GM19240 (cell line): ENCODE results near the gene CLINT1.
A peak's percentile ranks its signal among the peaks of the same experiment; 100 is the strongest.

ENCODE experiments used
- DNase-seq: peaks from one replicate; pipeline ENCODE4 v3.0.0; 2011; ENCODE audit warnings: low spot score; ENCODE audit not compliant: insufficient read length

The CLINT1 gene

GRCh38 chr5:157761690-157762621 lies 97.0 kb downstream of the CLINT1 start:
- peak; percentile 35 for DNase-seq

GRCh38 chr5:157758706-157759105 lies 100.2 kb downstream of the CLINT1 start:
- no peak for DNase-seq

- no peak for DNase-seq
These were observed 102.8 kb downstream of the CLINT1 start for GRCh38 chr5:157756122-157756521.

GRCh38 chr5:157750320-157750719 lies 108.6 kb downstream of the CLINT1 start:
- no peak for DNase-seq

- DNase-seq: no peak
These were observed 109.5 kb downstream of the CLINT1 start for GRCh38 chr5:157749462-157749799.

GRCh38 chr5:157748760-157749461 lies 110.0 kb downstream of the CLINT1 start:
- no peak for DNase-seq

- no peak for DNase-seq
These were observed 110.9 kb downstream of the CLINT1 start for GRCh38 chr5:157747766-157748700.

GRCh38 chr5:157747173-157747740 lies 111.7 kb downstream of the CLINT1 start:
- no peak for DNase-seq

- no peak for DNase-seq
These were observed 113.9 kb downstream of the CLINT1 start for GRCh38 chr5:157745041-157745456.

- peak; percentile 19 for DNase-seq
These were observed 114.6 kb downstream of the CLINT1 start for GRCh38 chr5:157744051-157745011.

- peak; percentile 83 for DNase-seq
These were observed 115.5 kb downstream of the CLINT1 start, which contains the start of gene LSM11 for GRCh38 chr5:157743163-157744050. Gene LSM11 (plus strand): TSS chr5:157743712. CDS start chr5:157743751, 39 bp downstream.

GRCh38 chr5:157741131-157741530 lies 117.8 kb downstream of the CLINT1 start:
- DNase-seq: no peak

- DNase-seq: no peak
These were observed 118.7 kb downstream of the CLINT1 start for GRCh38 chr5:157740229-157740610.

GRCh38 chr5:157739388-157740228 lies 119.3 kb downstream of the CLINT1 start:
- DNase-seq: no peak

GRCh38 chr5:157735991-157736390 lies 123.0 kb downstream of the CLINT1 start:
- no peak for DNase-seq
